H1 (cell line): ENCODE measurements around the gene CCDC117. TPM values are rescaled to one million over a fixed set of nuclear protein-coding genes. Genes with fewer than 3 reads are reported as not detected.

ENCODE experiments used
- CTCF ChIA-PET: fragments of 300-600 bp; sonication (Branson Sonifier 250); formaldehyde crosslinking; loops from one replicate; lab custom pipeline; 2021; ENCODE audit not compliant: partially characterized antibody; lab: Charles Lee
- POLR2A ChIA-PET: fragments of 300-600 bp; sonication (Branson Sonifier 250); formaldehyde crosslinking; loops from one replicate; lab custom pipeline; 2021; ENCODE audit warnings: inconsistent platforms; ENCODE audit not compliant: partially characterized antibody; lab: Charles Lee
- DNase-seq, 2 experiments: peaks; one replicate each; pipeline versions ENCODE4 v3.0.0 to v3.0.0-alpha.2; 2010 to 2022; ENCODE audit warnings: low spot score in 2 of 2, low read depth in 1 of 2, mixed read lengths in 1 of 2
- FAIRE-seq: peaks from 2 replicates; lab custom pipeline; 2011; peaks lifted over from hg19 to GRCh38; lab: Jason Lieb, UNC
- H2AFZ ChIP-seq: 2 replicates; pipeline ENCODE4 v1.8.1; 2012; ENCODE audit warnings: low read length, inconsistent platforms
- H2AK5ac ChIP-seq: 2 replicates; pipeline ENCODE4 v1.6.1; 2013; ENCODE audit warnings: low read depth, low read length
- H2BK120ac ChIP-seq: replicated peaks from 2 replicates; pipeline ENCODE3; 2013; ENCODE audit warnings: low read depth, low read length, inconsistent platforms
- H2BK12ac ChIP-seq: 2 replicates; pipeline ENCODE4 v1.6.1; 2013; ENCODE audit warnings: low read depth, low read length
- H2BK15ac ChIP-seq: 2 replicates; pipeline ENCODE4 v1.6.1; 2013; ENCODE audit warnings: low read length
- H2BK20ac ChIP-seq: 2 replicates; pipeline ENCODE4 v1.6.1; 2013; ENCODE audit warnings: low read length
- H2BK5ac ChIP-seq: 2 replicates; pipeline ENCODE4 v1.6.1; 2013; ENCODE audit warnings: low read depth, low read length
- H3K14ac ChIP-seq: 2 replicates; pipeline ENCODE4 v1.6.1; 2013; ENCODE audit warnings: inconsistent platforms; ENCODE audit not compliant: insufficient read length
- H3K18ac ChIP-seq: 2 replicates; pipeline ENCODE4 v1.6.1; 2013; ENCODE audit warnings: low read length; ENCODE audit errors: extremely low read depth
- H3K23ac ChIP-seq: 2 replicates; pipeline ENCODE4 v1.6.1; 2013; ENCODE audit warnings: inconsistent platforms; ENCODE audit not compliant: insufficient read length
- H3K23me2 ChIP-seq: 2 replicates; pipeline ENCODE4 v1.6.1; 2013; ENCODE audit warnings: low read depth, low read length
- H3K27ac ChIP-seq: 2 replicates; pipeline ENCODE4 v1.6.1; 2011; ENCODE audit warnings: low read depth, low read length, inconsistent platforms
- H3K27me3 ChIP-seq, 4 experiments: replicated peaks in 1 of 4; 1 replicate in 1 of 4; 2 replicates in 3 of 4; pipeline versions ENCODE4 v1.6.1 to v1.8.1; 2011 to 2013; ENCODE audit warnings: low read length in 3 of 4, mild to moderate bottlenecking in 3 of 4, inconsistent platforms in 2 of 4, mixed read lengths in 2 of 4, moderate library complexity in 1 of 4; ENCODE audit not compliant: control insufficient read depth in 3 of 4, insufficient read depth in 3 of 4; ENCODE audit errors: extremely low read depth in 1 of 4
- H3K36me3 ChIP-seq, 4 experiments: 2 replicates each; pipeline versions ENCODE4 v1.6.1 to v1.8.1; 2011 to 2013; ENCODE audit warnings: mild to moderate bottlenecking in 4 of 4, low read length in 3 of 4, moderate library complexity in 2 of 4, control low read depth in 1 of 4, inconsistent platforms in 1 of 4; ENCODE audit not compliant: insufficient read depth in 4 of 4, control insufficient read depth in 2 of 4
- H3K4ac ChIP-seq: replicated peaks from 2 replicates; pipeline ENCODE3; 2013; ENCODE audit warnings: low read length, low read depth, mixed read lengths, inconsistent platforms; ENCODE audit not compliant: insufficient read length
- H3K4me1 ChIP-seq, 4 experiments: replicated peaks in 1 of 4; 1 replicate in 1 of 4; 2 replicates in 3 of 4; pipeline versions ENCODE4 v1.6.1 to v1.8.1; 2011 to 2013; ENCODE audit warnings: low read length in 3 of 4, inconsistent platforms in 2 of 4, mixed read lengths in 1 of 4; ENCODE audit not compliant: insufficient read depth in 4 of 4, control insufficient read depth in 3 of 4
- H3K4me2 ChIP-seq, 2 experiments: 2 replicates each; pipeline versions ENCODE4 v1.6.1 to v1.8.1; 2011 to 2013; ENCODE audit warnings: low read depth in 2 of 2, low read length in 2 of 2, control low read depth in 1 of 2, inconsistent platforms in 1 of 2, mild to moderate bottlenecking in 1 of 2; ENCODE audit not compliant: insufficient read depth in 1 of 2
- H3K4me3 ChIP-seq, 4 experiments: fragments of 200-600, 300-600 bp in 1 of 4; sonication (generic), shearing (Covaris generic), sonication (Bioruptor Twin) in 1 of 4; 2 replicates each; pipeline versions ENCODE4 v1.5.1 to v1.8.1; 2011 to 2016; ENCODE audit warnings: low read length in 4 of 4, low read depth in 3 of 4, control low read depth in 2 of 4, inconsistent platforms in 2 of 4, mild to moderate bottlenecking in 2 of 4, mixed read lengths in 1 of 4, moderate library complexity in 1 of 4; ENCODE audit not compliant: insufficient read depth in 2 of 4; ENCODE audit errors: extremely low read depth in 1 of 4
- H3K56ac ChIP-seq: replicated peaks from 2 replicates; pipeline ENCODE3; 2013; ENCODE audit warnings: low read depth, mild to moderate bottlenecking, mixed read lengths, low read length, inconsistent platforms; ENCODE audit not compliant: insufficient read length
- H3K79me1 ChIP-seq: 2 replicates; pipeline ENCODE4 v1.6.1; 2013; ENCODE audit warnings: low read depth, low read length, control low read depth
- H3K79me2 ChIP-seq, 2 experiments: 2 replicates each; pipeline versions ENCODE4 v1.6.1 to v1.8.1; 2012 to 2013; ENCODE audit warnings: low read length in 2 of 2, mild to moderate bottlenecking in 2 of 2, inconsistent platforms in 1 of 2; ENCODE audit not compliant: insufficient read depth in 2 of 2, control insufficient read depth in 1 of 2
- H3K9ac ChIP-seq, 4 experiments: replicated peaks in 1 of 4; 1 replicate in 1 of 4; 2 replicates in 3 of 4; pipeline versions ENCODE4 v1.6.1 to v1.8.1; 2011 to 2013; ENCODE audit warnings: low read depth in 3 of 4, low read length in 3 of 4, control low read depth in 2 of 4, mild to moderate bottlenecking in 2 of 4, moderate library complexity in 2 of 4, inconsistent platforms in 1 of 4; ENCODE audit errors: extremely low read depth in 1 of 4
- H3K9me3 ChIP-seq, 2 experiments: 2 replicates each; pipeline versions ENCODE4 v1.6.1 to v1.8.1; 2012 to 2013; ENCODE audit warnings: mild to moderate bottlenecking in 2 of 2, moderate library complexity in 2 of 2, control low read depth in 1 of 2, inconsistent platforms in 1 of 2, low read depth in 1 of 2, low read length in 1 of 2, mixed read lengths in 1 of 2; ENCODE audit not compliant: insufficient read depth in 2 of 2
- H4K20me1 ChIP-seq, 2 experiments: replicated peaks in 1 of 2; 2 replicates each; pipeline versions ENCODE3 to v1.8.1; 2011 to 2013; ENCODE audit warnings: inconsistent platforms in 2 of 2, low read length in 2 of 2, mild to moderate bottlenecking in 1 of 2; ENCODE audit not compliant: insufficient read depth in 2 of 2, control insufficient read depth in 1 of 2
- H4K5ac ChIP-seq: 2 replicates; pipeline ENCODE4 v1.6.1; 2013; ENCODE audit warnings: low read length, low read depth, mixed read lengths, inconsistent platforms; ENCODE audit not compliant: insufficient read length
- H4K8ac ChIP-seq: 2 replicates; pipeline ENCODE4 v1.8.0; 2013; ENCODE audit warnings: mild to moderate bottlenecking, moderate library complexity, low read length, inconsistent platforms; ENCODE audit not compliant: insufficient read depth; ENCODE audit errors: extremely low read depth
- H4K91ac ChIP-seq: replicated peaks from 2 replicates; pipeline ENCODE3; 2013; ENCODE audit warnings: low read length, mixed read lengths, inconsistent platforms; ENCODE audit not compliant: insufficient read length
- BACH1 ChIP-seq: IDR thresholded peaks from 2 replicates; pipeline ENCODE4 v1.6.1; 2012; ENCODE audit warnings: low read length, improper control_type of control experiment
- CREB1 ChIP-seq: IDR thresholded peaks from 2 replicates; pipeline ENCODE4 v1.6.1; 2012; ENCODE audit warnings: inconsistent platforms
- EP300 ChIP-seq, 2 experiments: IDR thresholded peaks; 1 replicate in 1 of 2; 2 replicates in 1 of 2; pipeline ENCODE4 v1.6.1; 2011 to 2012; ENCODE audit warnings: low read depth in 2 of 2, low read length in 2 of 2, mild to moderate bottlenecking in 2 of 2, borderline replicate concordance in 1 of 2, inconsistent platforms in 1 of 2, moderate library complexity in 1 of 2
- JUN ChIP-seq: IDR thresholded peaks from 2 replicates; pipeline ENCODE4 v1.6.1; 2011; ENCODE audit warnings: low read depth, mild to moderate bottlenecking, improper control_type of control experiment, low read length
- KDM1A ChIP-seq: fragments of 200-600, 300-600 bp; sonication (generic); IDR thresholded peaks from 2 replicates; pipeline ENCODE4 v1.7.1; 2016; ENCODE audit warnings: mild to moderate bottlenecking, low read length, borderline replicate concordance
- RBBP5 ChIP-seq: IDR thresholded peaks from 2 replicates; pipeline ENCODE4 v1.7.1; 2012; ENCODE audit warnings: low read depth, mild to moderate bottlenecking, inconsistent platforms, low read length, moderate library complexity, borderline replicate concordance
- RXRA ChIP-seq: IDR thresholded peaks from 2 replicates; pipeline ENCODE4 v1.6.1; 2011; ENCODE audit warnings: low read depth, mild to moderate bottlenecking, low read length, moderate library complexity; ENCODE audit not compliant: insufficient read depth
- SP2 ChIP-seq: IDR thresholded peaks from 2 replicates; pipeline ENCODE4 v1.6.1; 2012; ENCODE audit warnings: mild to moderate bottlenecking, low read length, inconsistent platforms
- TBP ChIP-seq: IDR thresholded peaks from 2 replicates; pipeline ENCODE4 v1.6.1; 2011; ENCODE audit warnings: low read depth, low read length, improper control_type of control experiment
- USF2 ChIP-seq: IDR thresholded peaks from 2 replicates; pipeline ENCODE4 v1.6.1; 2011; ENCODE audit warnings: low read length, improper control_type of control experiment
- ZNF274 ChIP-seq: IDR thresholded peaks from 2 replicates; pipeline ENCODE4 v1.7.0; 2012; ENCODE audit warnings: low read length, borderline replicate concordance; ENCODE audit errors: extremely low read depth
- WGBS, 2 experiments: shearing (Covaris generic) in 1 of 2; methylation state at CpG; one replicate each; pipeline versions ENCODE4 v1.1.6 to v1.1.7; 2013 to 2015; ENCODE audit warnings: low lambda C conversion rate in 2 of 2, mixed read lengths in 2 of 2, inconsistent platforms in 1 of 2, low coverage in 1 of 2, missing lambda C conversion rate in 1 of 2; ENCODE audit not compliant: insufficient replicate concordance in 2 of 2, insufficient coverage in 1 of 2, insufficient read length in 1 of 2; ENCODE audit errors: extremely low coverage in 1 of 2, missing lambda C conversion rate in 1 of 2; 5-methylcytosine and 5-hydroxymethylcytosine counted together
- polyA plus RNA-seq, 7 experiments: library from polyadenylated mRNA; depleted of rRNA in 3 of 7; stranded (reverse) in 5 of 7; unstranded in 2 of 7; fragments of >200 nt in 5 of 7; fragments of 200-250 nt in 2 of 7; gene quantifications; 1 replicate in 5 of 7; 2 replicates in 1 of 7; 4 replicates in 1 of 7; pipeline versions ENCODE4 v1.2.1 to v1.2.3, GENCODE V29; 2011 to 2013; ENCODE audit warnings: missing spikeins in 2 of 7, mixed read lengths in 2 of 7
- total RNA-seq: library from RNA; stranded (reverse); fragmentation: NEBNext Ultra II Directional; extraction: Animal tissue kit (Norgen Biotek cat#: 25700); gene quantifications from 2 replicates; pipeline ENCODE4 v1.2.1, GENCODE V29; 2021

The CCDC117 gene
- total and polyA plus RNA-seq, 2 of the 8 experiments (the other 6 are each of a cell fraction or from before 2014, with no cell fraction given) = 9.1 to 43.1 TPM

- no peak overlapping the region for H2AK5ac ChIP-seq
- H2AFZ ChIP-seq = no peak overlapping the region
- H2BK20ac ChIP-seq = no peak overlapping the region
- no peak overlapping the region for H3K14ac ChIP-seq
- no peaks in the 10 kb centered on the region for H3K79me1 ChIP-seq
- H3K9ac ChIP-seq = no peak overlapping the region
- no peak overlapping the region for H3K27ac ChIP-seq
- no peaks in the 10 kb centered on the region for H3K9me3 ChIP-seq
- H4K8ac ChIP-seq = no peak overlapping the region
- no peak overlapping the region for H3K4ac ChIP-seq
- no peak overlapping the region for H2BK5ac ChIP-seq
- H3K27me3 ChIP-seq = no peaks in the 10 kb centered on the region
- no peak overlapping the region for H2BK15ac ChIP-seq
- H3K4me2 ChIP-seq = no peak overlapping the region
- no peak overlapping the region for H2BK120ac ChIP-seq
- no peak overlapping the region for H3K18ac ChIP-seq
- 87% methylated on average over 4 of the region's 4 CpGs; no CpG with 5 or more reads in 1 of the 2 experiments for WGBS, 2 experiments
- DNase-seq = no peak
- no peak overlapping the region for H3K4me3 ChIP-seq
- H4K91ac ChIP-seq = no peak overlapping the region
- no peaks in the 10 kb centered on the region for H3K23me2 ChIP-seq
- H3K23ac ChIP-seq = no peak overlapping the region
- peaks cover 0 to 9% of the 10 kb centered on the region in 2 experiments; a peak in 1 of 4 replicates for H3K79me2 ChIP-seq
- no peak overlapping the region for H4K5ac ChIP-seq
- no peak overlapping the region for H2BK12ac ChIP-seq
- H4K20me1 ChIP-seq = peaks cover 2% of the 10 kb centered on the region in 2 experiments
- H3K36me3 ChIP-seq = peaks cover 15 to 55% (median 42%) of the 10 kb centered on the region in 4 experiments
- no peaks in the 10 kb centered on the region for H3K4me1 ChIP-seq
- ChIA-PET POLR2A (interaction anchor here (1.2 to 8.5 kb wide), 2 partner anchors 11 to 14 kb away, joined by 3 to 100 read pairs; partner anchors contain the start of genes CCDC117 and XBP1), CTCF (interaction anchor here (0.8 to 1.8 kb wide), 2 partner anchors 11 to 45 kb away, joined by 3 to 8 read pairs; no protein-coding TSS in a partner anchor)
- FAIRE-seq = no peak
- H3K56ac ChIP-seq = no peak overlapping the region
- no peak for TF ChIP-seq TBP
- TF ChIP-seq USF2 = no peak
- TF ChIP-seq SP2 = no peak
- no peak for TF ChIP-seq EP300 (IDR thresholded peaks at IDR 0.05; ENCODE audit: borderline replicate concordance in 1 of 2, low read depth in 2 of 2, low read length in 2 of 2)
- TF ChIP-seq JUN = no peak
- no peak for TF ChIP-seq RXRA
- no peak for TF ChIP-seq ZNF274
- TF ChIP-seq CREB1 = no peak
- TF ChIP-seq BACH1 = no peak
- TF ChIP-seq RBBP5 = no peak
- no peak for TF ChIP-seq KDM1A
Observed at GRCh38 chr22:28783786-28784671, 11.5 kb downstream of the CCDC117 start.
